Right hindlimb (tissue), 1 donor: ENCODE measurements around the gene SCAMP5.
A peak's percentile ranks its signal among the peaks of the same experiment; 100 is the strongest.

Experiments used
- DNase-seq: peaks from one replicate; pipeline ENCODE4 v3.0.0-alpha.2; 2018

SCAMP5 gene

DNA sequence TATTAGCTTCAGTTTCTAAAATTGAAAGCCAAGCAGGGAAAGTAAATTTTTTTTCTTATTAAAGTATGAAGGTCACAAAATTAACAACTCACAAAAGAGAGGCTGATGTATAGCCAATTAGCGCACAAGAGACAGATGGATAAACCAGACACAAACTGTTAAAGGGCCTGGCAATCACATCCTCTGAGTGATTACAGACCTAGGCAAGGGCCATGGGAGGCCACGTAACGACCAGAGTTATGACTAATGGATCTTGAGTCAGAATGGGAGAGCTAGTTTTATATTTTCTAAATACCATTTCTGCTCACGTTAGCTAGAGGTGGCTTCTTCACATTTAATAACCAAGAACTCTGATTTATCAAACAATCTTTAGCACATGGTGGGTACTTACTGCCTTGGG, 17.8 kb upstream of the SCAMP5 start:
- no peak for DNase-seq

- no peak for DNase-seq
These were observed 17.3 kb upstream of the SCAMP5 start for GRCh38 chr15:74978077-74978476.

DNA sequence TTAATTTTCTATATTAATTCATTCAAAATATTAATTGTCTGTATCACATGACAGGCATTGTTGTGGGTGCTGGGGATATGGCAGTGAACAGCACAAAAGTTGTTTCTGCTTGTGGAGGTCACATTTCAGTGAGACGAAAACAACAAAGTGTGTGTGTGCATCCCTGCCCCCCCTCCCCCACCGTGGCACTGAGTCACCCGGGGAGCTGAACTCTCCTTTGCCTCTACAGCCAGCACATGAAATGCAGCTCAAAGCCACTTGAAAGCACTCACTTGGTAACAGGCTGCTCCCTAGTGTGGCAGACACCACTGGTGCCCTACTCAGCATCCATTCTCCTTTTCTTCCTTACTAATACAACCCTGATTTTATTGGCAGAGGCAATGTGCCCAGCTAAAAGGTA, 16.9 kb upstream of the SCAMP5 start:
- DNase-seq, result no peak

DNA sequence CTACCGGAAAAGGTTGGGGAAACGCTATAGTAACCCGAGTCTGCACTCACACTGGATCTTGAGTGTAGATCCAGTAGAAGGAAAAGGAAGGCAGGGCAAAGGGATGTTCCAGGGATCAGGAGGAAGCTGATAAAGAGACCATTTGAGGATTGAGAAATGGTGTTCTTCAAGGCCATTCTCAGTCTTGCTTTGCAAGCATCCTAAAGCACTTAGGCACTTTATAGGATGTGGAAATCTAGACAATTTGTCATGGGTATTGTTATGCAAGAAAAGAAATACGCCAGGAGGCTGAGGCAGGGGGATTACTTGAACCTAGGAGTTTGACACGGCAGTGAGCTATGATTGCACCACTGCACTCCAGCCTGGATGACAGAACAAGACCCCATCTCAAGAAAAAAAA, 13.2 kb upstream of the SCAMP5 start:
- DNase-seq, result no peak

DNA sequence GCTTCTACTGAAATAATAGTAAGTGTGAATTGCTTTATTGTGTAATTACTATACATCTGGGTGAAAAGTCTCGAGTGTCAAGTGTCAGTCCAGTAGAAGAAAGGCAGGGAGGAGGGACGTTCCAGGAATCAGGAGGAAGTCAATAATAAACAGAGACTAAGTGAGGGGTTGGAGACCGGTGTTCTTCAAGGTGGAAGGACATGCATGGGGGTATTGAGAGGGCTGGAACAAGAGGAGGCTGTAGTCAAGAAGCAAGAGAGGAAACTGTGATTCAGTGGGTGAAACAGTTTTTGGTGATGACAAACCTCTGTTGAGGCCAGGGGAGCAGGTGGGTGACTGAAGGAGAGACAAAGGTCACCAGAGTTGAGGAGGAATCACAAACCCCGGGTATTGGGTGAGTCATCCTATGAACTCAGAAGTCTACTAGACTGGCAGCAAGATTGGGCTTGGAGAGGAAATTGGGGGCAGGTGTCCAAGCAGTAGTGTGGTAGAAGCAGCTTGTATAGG, 11.6 kb upstream of the SCAMP5 start:
- DNase-seq, result no peak

DNA sequence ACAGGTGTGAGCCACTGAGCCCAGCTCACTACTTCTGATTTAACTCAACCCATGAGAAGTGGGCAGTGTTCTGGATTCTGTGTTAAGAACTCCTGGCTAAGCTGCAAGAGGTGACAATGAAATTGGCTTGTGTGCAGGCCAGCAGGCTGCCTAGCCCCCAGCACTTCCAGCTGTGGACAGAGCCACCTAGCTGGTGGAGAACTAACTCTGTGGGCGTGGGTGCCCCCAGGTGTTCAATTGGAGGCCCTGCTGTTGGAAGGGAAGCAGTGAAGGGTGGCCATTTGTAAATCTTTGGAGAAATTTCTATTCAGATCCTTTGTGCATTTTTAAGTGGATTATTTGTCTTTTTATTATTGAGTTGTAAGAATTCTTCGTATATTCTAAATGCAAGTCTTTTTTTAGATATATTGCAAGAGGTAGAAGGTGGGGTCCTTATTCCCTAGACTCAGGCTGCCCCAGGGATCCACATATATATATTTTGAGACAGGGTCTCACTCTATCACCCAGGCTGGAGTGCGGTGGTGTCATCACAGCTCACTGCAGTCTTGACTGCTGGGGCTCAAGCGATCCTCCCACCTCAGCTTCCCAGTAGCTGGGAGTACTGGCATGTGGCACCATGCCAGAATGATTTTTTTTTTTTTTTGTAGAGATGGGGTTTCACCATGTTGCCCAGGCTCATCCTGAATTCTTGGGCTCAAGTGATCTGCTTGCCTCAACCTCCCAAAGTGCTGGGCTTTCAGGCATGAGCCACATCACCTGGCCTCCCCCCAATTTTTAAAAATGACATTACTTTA, 7.2 kb upstream of the SCAMP5 start:
- DNase-seq, result no peak

GRCh38 chr15:74989527-74989926, 5.8 kb upstream of the SCAMP5 start:
- DNase-seq, result no peak

DNA sequence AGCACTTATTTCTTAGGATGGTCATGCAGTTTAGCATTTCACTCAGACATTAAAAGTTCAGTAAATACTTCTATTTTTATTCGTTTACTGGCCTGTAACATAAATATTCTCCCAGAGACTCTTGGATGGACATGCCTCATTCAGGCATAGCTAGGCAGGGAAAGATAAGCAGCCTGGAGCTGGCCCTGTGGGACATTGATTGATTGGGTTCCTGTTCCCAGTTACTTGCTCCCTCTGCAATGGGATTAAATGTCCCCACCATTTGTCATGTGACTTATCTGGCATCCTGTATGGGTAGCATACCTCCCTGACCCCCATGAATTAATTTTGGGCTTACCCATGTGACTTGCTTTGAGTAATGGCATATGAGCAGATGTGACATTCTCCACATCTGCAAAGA, 2.7 kb upstream of the SCAMP5 start:
- no peak for DNase-seq

DNA sequence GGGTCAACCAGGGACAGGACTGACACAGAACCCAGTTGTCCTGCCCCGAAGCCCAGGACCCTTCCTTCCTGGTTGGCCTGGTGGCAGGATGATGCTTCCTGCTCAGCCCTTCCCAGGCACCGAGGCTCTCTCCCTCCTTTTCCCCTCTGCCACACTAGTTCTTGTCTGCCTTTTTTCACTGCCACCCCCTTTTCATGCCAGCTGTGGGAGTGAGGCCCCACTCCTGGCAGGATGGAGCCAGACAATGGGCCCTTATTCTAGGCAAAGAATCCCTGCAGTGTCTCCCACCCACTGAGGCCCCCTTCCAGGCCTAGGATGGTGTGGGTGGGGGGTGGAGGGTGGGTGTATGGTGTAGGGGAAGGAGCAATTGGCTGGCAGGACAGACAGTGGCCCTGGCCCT, 1.1 kb upstream of the SCAMP5 start:
- DNase-seq, result no peak

DNA sequence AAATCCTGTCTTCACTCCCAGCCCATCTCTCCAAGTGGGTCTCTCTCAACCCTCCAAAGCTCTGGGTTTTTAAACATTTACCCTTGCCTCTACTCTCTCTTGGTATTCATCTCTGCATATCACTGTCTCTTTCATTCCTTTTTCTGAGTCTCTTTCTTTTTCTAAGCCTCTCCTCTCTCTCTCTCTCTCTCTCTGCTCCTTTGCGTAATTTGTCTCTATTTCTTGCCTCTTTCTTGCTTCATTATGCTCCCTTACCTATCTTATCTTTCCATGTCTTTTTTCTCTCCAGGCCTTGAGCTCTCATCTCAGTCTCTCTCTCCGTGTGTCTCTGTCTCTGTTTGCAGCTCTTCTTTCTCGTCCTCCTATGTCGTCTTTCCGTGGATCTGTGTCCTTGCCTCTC, 678 bp upstream of the SCAMP5 start:
- no peak for DNase-seq

DNA sequence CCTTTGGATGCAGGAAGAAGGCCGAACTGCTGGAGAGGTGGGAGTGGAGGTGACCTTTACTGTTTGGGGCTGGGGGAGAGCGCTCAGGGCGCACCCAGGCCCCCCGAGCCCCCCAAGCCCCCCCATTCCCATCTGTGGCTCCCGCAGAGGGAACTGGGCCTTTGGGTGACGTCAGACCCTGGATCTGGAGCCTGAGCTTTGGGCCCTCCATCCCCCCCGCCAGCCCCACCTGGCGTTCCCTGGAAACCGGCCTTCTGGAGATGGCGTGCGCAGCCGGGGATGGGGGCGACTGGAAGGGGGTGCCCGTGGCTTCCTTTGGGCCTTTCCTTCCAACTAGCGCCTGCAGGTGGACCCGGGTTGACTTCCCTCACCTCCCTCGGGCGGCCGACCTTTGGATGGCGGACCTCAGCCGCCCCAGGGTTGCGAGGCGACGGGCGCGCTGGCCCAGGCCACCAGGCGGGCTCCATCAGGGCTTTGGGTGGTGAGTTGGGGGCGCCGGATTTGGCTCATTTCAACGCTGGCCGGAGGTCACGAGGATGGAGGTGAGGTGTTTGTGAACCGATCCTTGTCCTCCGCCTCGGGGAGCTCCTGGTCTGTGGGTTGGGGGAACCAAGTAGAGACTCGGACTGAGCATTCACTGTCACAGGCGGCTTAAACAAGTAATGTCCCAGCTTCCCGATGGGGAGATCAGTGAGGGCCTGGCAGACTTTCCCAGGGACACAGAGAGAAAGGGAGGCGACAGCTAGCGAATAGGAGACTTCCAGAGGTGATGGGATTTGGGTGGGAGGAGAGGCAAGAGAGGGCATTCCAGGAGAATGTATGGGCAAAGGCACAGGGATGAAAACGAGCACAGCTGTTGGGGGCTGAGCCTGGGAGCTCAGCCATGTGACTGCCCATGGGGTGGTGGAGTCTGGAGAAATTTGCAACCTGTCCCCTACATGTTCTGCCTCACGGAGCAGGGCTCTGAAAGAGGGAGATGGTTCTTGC, 709 bp downstream of the SCAMP5 start:
- peak; percentile 37 for DNase-seq

DNA sequence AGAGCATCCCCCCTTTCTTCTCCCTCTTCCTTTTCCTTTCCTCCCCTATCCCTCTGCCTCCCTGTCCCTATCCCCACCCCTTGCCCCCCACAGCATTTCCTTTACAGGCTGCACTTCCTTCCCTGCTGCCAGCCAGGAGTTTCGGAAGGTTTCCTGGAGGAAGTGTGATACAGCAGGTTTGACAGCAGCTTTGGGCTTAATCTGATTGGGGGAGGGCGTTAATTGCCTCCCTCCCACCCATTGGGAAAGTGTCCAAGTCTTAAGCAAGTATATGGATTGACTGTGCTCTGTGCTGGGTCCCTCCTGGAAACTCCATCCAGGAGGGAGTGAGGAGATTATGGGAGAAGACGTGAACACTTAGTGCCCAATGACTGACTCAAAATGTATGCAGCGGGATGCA, 1.8 kb downstream of the SCAMP5 start:
- DNase-seq, result no peak

DNA sequence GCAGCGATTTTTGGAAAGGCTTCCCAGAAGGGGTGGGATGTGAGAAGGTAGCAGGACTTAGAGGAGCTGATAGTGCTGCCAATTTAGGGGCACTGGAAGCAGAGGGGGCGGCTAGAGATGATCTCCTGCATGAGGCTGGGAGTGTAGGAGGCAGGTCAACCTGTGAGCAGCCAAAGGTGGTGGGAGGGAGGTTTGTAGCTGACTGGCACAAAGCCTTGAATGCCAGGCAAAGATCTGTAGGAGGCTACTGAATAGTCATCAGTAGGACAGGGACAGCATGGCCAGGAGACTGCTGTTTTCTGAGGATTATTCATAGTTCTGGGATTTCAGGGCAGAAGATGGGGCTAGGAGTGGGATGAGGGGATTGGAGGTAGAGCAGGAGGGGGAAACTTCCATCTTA, 2.2 kb downstream of the SCAMP5 start:
- DNase-seq, result no peak

DNA sequence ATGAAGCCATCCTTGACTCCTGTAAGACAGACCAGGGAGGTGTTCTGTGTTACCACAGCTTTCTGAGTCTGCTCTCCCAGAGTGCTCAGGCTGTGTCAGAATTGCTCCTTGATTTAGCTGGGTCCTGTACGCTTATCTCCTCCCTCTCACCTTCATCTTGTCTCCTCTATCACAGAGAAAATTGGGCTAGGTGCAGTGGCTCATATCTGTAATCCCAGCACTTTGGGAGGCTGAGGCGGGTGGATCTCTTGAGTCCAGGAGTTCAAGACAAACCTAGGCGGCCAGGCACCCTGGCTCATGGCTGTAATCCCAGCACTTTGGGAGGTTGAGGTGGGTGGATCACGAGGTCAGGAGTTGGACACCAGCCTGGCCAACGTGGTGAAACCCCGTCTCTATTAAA, 5.9 kb downstream of the SCAMP5 start:
- DNase-seq, result no peak

GRCh38 chr15:75002398-75002797, 7.0 kb downstream of the SCAMP5 start:
- no peak for DNase-seq

DNA sequence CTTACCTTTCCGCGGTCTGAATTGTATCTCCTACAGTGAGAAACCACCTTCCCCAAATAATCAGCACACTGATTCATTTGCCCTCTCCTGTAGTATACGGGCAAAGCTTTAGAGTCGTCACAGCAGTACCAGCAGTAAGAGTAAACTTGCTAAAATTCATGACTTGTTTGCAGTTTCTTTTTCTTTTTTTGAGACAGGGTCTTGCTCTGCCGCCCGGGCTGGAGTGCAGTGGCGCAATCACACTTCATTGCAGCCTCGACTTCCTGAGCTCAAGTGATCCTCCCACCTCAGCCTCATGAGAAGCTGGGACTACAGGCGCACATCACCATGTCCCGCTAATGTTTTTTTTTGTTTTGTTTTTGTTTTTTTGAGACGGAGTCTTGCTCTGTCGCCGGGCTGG, 11.9 kb downstream of the SCAMP5 start:
- no peak for DNase-seq

DNA sequence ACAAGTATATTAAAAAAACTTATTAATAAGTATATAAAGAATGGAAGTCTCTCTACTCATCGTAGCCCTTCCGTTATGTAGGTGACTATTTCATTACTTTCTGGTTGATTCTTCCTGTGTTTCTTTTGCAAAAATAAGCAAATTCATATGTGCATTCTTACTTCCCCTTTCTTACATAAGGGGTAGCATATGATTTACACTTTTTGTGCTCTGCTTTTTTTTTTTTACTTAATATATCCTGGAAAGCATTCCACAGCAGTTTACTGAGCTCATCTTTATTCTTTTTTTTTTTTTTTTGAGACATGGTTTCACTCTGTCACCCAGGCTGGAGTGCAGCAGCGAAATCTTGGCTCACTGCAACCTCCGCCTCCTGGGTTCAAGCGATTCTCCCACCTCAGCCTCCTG, 12.9 kb downstream of the SCAMP5 start:
- no peak for DNase-seq

DNA sequence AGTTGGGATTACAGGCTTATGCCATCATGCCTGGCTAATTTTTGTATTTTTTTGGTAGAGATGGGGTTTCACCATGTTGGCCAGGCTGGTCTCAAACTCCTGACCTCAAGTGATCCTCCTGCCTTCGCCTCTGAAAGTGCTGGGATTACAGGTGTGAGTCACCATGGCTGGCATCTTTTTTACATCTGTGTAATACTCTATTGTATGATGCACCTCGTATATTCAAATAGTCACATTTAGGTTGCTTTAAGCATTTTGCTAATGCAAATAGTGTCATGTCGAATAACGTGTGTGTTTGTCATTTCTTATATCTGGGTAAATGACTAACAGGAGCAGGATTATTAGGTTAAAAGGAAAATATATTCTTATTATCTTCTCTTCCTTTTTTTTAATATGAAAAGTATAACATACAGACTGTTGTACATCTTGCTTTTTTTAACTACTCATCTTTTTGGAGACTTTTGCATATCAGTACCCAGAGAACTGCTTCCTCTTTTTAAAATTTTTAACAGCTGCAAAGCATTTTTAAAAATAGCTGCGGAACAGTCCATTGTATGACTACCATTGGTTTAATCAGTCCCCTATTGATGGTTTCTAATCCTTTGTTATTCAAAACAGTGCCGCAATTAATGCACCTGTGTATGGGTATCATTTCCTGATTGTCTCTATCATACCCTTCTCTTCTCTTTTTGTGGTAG, 13.4 kb downstream of the SCAMP5 start:
- no peak for DNase-seq

GRCh38 chr15:75016431-75016830, 21.1 kb downstream of the SCAMP5 start:
- DNase-seq, result no peak

DNA sequence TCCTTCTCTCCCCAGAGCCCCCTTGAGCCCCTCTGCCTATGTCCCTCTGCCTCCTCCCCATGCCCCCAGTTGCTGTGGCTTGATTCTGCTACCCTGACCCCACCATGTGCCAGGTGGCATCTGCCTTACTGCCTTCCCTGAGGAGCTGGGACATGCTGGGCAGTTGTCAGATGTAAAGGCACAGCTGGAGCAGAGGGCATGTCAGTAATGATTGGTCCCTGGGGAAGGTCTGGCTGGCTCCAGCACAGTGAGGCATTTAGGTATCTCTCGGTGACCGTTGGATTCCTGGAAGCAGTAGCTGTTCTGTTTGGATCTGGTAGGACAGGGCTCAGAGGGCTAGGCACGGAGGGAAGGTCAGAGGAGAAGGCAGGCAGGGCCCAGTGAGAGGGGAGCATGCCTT, 24.6 kb downstream of the SCAMP5 start:
- no peak for DNase-seq

DNA sequence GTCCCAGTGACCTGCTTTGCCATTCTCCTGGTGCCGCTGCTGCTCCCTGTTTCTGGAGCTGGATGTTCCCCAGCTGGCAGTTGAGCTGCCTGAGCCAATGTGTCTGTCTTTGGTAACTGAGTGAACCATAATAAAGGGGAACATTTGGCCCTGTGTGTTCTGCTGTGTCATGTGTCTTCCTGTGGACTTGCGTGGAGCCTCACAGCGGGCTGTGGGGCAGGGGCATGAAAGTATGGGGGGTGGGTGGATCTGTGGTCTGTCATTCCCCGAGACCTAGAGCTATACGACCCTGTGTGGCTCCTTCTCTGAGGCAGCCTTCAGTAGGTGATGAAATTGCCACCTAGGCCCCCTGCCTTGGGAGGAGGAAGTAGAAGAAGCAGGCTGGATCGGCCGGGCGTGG, 26.0 kb downstream of the SCAMP5 start:
- no peak for DNase-seq

- DNase-seq, result no peak
These were observed 27.4 kb downstream of the SCAMP5 start for GRCh38 chr15:75022783-75023180.

DNA sequence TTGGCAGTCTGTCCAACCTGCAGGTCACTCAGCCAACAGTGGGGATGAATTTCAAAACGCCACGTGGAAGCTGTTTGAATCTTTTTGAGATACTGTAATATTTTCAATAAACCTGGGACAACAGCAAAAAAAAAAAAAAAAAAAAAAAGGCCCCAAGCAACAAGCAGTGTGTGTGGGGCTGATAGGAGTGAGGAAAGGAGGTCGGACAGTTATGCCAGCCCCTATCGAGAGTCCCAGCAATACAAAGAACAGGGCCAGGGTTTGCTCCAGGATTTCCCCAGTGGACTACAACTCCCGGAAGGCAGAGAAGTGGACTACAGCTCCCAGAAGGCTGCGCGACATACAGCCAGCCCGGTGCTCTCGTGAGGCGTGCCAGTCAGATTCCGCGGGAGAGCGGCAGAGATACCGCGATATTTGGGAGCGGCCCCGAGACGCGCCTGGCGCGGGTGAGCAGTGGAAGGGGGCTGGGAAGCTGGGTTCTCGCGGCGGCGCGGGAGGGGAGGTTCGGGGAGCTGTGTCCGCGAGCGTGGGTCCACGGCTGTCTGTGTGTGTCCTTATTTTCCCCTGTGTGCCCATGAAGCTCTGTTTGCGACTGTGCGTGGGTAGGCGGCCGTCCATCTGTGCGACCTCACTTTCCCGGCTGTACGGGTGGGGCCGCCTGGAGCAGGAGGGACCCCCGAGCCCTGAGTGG, 28.0 kb downstream of the SCAMP5 start, which contains the start of gene PPCDC:
Gene PPCDC, plus strand, starts transcription at position 410 of the 691 bp plus-strand sequence. CDS start 4,729 bp downstream, outside the sequence.
- peak; percentile 98 for DNase-seq
